Osteocyte (in vitro differentiated cells): ENCODE measurements around the gene ELAVL4. TPM values are rescaled to one million over a fixed set of nuclear protein-coding genes. Genes with fewer than 3 reads are reported as not detected.

Source experiments
- DNase-seq: peaks from one replicate; pipeline ENCODE4 v3.0.0; 2021; ENCODE audit warnings: mixed read lengths; ENCODE audit not compliant: unreplicated experiment; ENCODE audit errors: extremely low spot score
- H3K27ac Mint-ChIP-seq: one replicate; pipeline ENCODE4 v1.8.0; 2021; ENCODE audit warnings: mild to moderate bottlenecking, mixed read lengths; ENCODE audit not compliant: unreplicated experiment
- H3K27me3 Mint-ChIP-seq: one replicate; pipeline ENCODE4 v1.8.0; 2021; ENCODE audit warnings: mixed read lengths; ENCODE audit not compliant: unreplicated experiment
- H3K36me3 Mint-ChIP-seq: one replicate; pipeline ENCODE4 v1.8.0; 2021; ENCODE audit warnings: mixed read lengths; ENCODE audit not compliant: unreplicated experiment
- H3K4me1 Mint-ChIP-seq: one replicate; pipeline ENCODE4 v1.8.0; 2021; ENCODE audit warnings: mixed read lengths; ENCODE audit not compliant: unreplicated experiment
- H3K4me3 Mint-ChIP-seq: one replicate; pipeline ENCODE4 v1.8.0; 2021; ENCODE audit warnings: mild to moderate bottlenecking, moderate library complexity, mixed read lengths; ENCODE audit not compliant: unreplicated experiment
- H3K9me3 Mint-ChIP-seq: one replicate; pipeline ENCODE4 v1.8.0; 2021; ENCODE audit warnings: mixed read lengths; ENCODE audit not compliant: unreplicated experiment
- long read RNA-seq: library from polyadenylated mRNA; unstranded; transcript quantifications from one replicate; pipeline ENCODE4 v2.0.0, GENCODE V29; 2021
- total RNA-seq: library from RNA; stranded (reverse); gene quantifications from 2 replicates; pipeline ENCODE4 v1.2.1, GENCODE V29; 2021
- TF ChIP-seq, protein P1 (sequence below): fragments of 200-600 bp; sonication (generic); IDR thresholded peaks from 2 replicates; pipeline ENCODE4 v1.5.0; 2021; ENCODE audit warnings: antibody characterized with exemption, mild to moderate bottlenecking, moderate library complexity

ELAVL4 gene
- total RNA-seq: not detected in 2 replicates
- long read RNA-seq: 0 reads

DNA sequence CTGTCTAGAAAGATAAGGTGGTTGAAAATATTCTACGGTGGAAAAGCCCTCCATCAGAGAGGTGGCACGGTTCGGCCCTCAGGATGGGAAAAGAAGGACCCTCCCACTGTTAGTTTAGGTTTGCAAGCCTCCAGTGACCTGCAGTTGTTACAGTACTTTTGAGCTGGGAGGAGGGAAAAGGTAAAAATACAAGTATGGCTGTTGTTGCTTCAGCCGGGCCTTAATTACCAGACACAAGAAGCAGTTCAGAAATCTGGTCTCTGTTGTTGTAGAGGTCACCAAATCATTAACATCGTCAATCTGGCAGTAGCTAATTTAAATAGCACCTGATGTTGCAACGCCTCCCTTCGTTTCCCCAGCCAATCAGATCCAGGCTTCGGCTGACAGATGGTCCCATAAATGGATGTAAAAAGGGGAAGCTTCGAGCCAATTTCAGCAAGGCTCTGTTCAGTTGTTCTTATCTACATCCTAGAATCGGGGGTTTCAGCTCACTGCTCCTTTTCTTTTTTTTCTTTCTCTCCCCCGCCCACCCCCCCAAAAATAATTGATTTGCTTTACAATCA, at the start of gene ELAVL4:
ELAVL4 (plus strand) TSS at position 424 of the 563 bp plus-strand sequence. CDS start 270 bp downstream, outside the sequence.
- H3K4me1 Mint-ChIP-seq: no peaks in the 10 kb centered on the region
- no peak within 1 kb of the TSS for H3K4me3 Mint-ChIP-seq
- no peaks in the 10 kb centered on the region for H3K27me3 Mint-ChIP-seq
- no peaks in the 10 kb centered on the region for H3K36me3 Mint-ChIP-seq
- H3K9me3 Mint-ChIP-seq: no peaks in the 10 kb centered on the region
- H3K27ac Mint-ChIP-seq: no peak within 1 kb of the TSS
- TF ChIP-seq, protein P1, sequence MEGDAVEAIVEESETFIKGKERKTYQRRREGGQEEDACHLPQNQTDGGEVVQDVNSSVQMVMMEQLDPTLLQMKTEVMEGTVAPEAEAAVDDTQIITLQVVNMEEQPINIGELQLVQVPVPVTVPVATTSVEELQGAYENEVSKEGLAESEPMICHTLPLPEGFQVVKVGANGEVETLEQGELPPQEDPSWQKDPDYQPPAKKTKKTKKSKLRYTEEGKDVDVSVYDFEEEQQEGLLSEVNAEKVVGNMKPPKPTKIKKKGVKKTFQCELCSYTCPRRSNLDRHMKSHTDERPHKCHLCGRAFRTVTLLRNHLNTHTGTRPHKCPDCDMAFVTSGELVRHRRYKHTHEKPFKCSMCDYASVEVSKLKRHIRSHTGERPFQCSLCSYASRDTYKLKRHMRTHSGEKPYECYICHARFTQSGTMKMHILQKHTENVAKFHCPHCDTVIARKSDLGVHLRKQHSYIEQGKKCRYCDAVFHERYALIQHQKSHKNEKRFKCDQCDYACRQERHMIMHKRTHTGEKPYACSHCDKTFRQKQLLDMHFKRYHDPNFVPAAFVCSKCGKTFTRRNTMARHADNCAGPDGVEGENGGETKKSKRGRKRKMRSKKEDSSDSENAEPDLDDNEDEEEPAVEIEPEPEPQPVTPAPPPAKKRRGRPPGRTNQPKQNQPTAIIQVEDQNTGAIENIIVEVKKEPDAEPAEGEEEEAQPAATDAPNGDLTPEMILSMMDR: no peak
- DNase-seq: no peak

DNA sequence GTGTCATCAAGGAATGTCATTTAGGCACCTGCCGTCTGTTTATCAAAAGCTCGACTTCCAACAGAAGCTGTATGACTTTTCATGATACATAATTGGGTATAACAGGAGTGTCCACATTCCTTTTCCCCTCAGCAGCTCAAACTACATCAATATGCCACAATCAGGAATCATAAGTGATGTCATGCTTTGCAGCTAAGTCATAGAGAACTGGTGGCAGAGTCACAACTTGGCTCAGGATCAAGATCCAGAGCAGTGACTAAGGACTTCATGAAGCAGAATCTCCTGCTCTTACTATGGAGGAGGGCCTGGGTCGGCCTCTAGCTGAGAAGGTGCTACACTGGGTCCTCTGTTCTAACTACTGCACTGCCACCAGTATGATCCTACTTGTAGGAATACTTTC, 48.4 kb upstream of the ELAVL4 start:
- H3K4me1 Mint-ChIP-seq: no peaks in the 10 kb centered on the region
- H3K9me3 Mint-ChIP-seq: peaks cover 21% of the 10 kb centered on the region
- TF ChIP-seq, protein P1: no peak
- no peak overlapping the region for H3K27ac Mint-ChIP-seq
- DNase-seq: no peak
- no peak overlapping the region for H3K4me3 Mint-ChIP-seq
- H3K27me3 Mint-ChIP-seq: no peaks in the 10 kb centered on the region
- no peaks in the 10 kb centered on the region for H3K36me3 Mint-ChIP-seq

DNA sequence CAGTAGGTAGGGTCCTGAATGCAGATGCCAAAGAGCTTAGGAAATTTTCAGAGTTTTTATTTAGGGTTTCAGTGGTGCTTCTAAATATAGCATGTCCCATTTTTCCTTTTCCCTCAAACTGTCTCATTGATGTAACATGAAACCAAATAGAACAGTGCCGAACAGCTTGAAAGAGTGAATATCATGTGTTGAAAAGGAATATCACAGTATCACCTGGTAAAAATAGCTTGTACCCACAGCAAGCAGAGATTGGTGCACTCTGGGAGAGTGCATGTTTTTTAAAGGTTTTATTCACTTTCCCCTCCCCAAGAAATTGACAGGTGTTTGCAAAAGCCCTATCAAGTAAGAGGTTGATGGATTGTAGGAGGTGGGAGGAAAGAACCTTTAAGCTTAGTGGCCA, 41.9 kb upstream of the ELAVL4 start:
- TF ChIP-seq, protein P1: no peak

DNA sequence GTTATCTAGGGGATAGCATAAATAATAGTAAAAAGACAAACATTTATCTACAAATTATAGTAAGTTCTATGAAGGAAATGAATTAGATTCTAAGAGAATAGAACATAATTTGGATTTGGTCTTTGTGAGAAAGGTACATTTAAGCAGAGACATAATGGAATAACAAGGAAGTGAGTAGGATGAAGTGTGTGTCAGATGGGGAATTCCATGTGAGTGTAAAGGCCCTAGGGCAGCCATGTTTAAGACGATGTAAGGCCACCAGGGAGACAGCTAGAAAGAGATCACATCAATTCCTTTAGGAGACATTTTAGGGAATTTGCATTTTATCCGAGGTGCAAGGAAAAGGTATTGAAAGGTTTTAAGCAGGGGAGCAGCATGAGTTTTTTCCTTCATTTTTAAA, 33.8 kb upstream of the ELAVL4 start:
- H3K9me3 Mint-ChIP-seq: peaks cover 11% of the 10 kb centered on the region
- no peaks in the 10 kb centered on the region for H3K4me1 Mint-ChIP-seq

More for the DNA sequence above, 41.9 kb upstream of the ELAVL4 start:
- no peak for DNase-seq
- H3K4me3 Mint-ChIP-seq: no peak overlapping the region
- H3K36me3 Mint-ChIP-seq: no peaks in the 10 kb centered on the region
- no peaks in the 10 kb centered on the region for H3K27me3 Mint-ChIP-seq
- H3K4me1 Mint-ChIP-seq: no peaks in the 10 kb centered on the region
- no peak overlapping the region for H3K27ac Mint-ChIP-seq
- peaks cover 24% of the 10 kb centered on the region for H3K9me3 Mint-ChIP-seq

DNA sequence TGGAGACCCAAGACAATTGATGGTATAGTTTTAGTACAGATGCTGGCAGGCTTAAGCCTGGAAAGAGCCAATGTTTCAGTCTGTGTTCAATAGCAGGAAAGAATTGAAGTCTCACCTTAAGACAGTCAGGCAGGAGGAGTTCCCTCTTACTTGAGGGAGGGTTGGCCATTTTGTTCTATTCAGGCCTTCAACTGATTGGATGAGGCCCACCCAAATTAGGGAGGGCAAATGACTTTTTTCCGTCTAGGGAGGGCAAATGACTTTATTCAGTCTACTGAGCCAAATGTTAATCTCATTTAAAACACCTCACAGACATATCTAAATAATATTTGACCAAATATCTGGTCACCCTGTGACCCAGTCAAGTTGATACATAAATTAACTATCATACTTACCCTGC, 31.4 kb upstream of the ELAVL4 start:
- H3K4me1 Mint-ChIP-seq: no peaks in the 10 kb centered on the region
- no peak overlapping the region for H3K27ac Mint-ChIP-seq
- TF ChIP-seq, protein P1: no peak
- H3K4me3 Mint-ChIP-seq: no peak overlapping the region
- no peaks in the 10 kb centered on the region for H3K27me3 Mint-ChIP-seq
- H3K36me3 Mint-ChIP-seq: no peaks in the 10 kb centered on the region
- H3K9me3 Mint-ChIP-seq: peaks cover 10% of the 10 kb centered on the region
- no peak for DNase-seq

More for the DNA sequence above, 33.8 kb upstream of the ELAVL4 start:
- TF ChIP-seq, protein P1: no peak
- Mint-ChIP-seq H3K4me3 (no peak overlapping the region), H3K27ac (no peak overlapping the region), H3K27me3 (no peaks in the 10 kb centered on the region), H3K36me3 (no peaks in the 10 kb centered on the region)
- no peak for DNase-seq
